Type B pancreatic cell (in vitro differentiated cells): ENCODE data around the gene FXYD7. TPM values are rescaled to one million over a fixed set of nuclear protein-coding genes. Genes with fewer than 3 reads are reported as not detected.

Experiments used
- DNase-seq: peaks from one replicate; pipeline ENCODE4 v3.0.0; 2021; ENCODE audit warnings: mixed read lengths; ENCODE audit not compliant: unreplicated experiment; ENCODE audit errors: extremely low spot score
- H3K27ac Mint-ChIP-seq: 2 replicates; pipeline ENCODE4 v1.8.0; 2021; ENCODE audit warnings: mild to moderate bottlenecking, mixed read lengths
- H3K27me3 Mint-ChIP-seq: 2 replicates; pipeline ENCODE4 v1.8.0; 2021; ENCODE audit warnings: mixed read lengths
- H3K36me3 Mint-ChIP-seq: 2 replicates; pipeline ENCODE4 v1.8.0; 2021; ENCODE audit warnings: mixed read lengths
- H3K4me1 Mint-ChIP-seq: one replicate; pipeline ENCODE4 v1.8.0; 2021; ENCODE audit warnings: mixed read lengths; ENCODE audit not compliant: unreplicated experiment
- H3K4me3 Mint-ChIP-seq: 2 replicates; pipeline ENCODE4 v1.8.0; 2021; ENCODE audit warnings: mild to moderate bottlenecking, mixed read lengths
- H3K9me3 Mint-ChIP-seq: 2 replicates; pipeline ENCODE4 v1.8.0; 2021; ENCODE audit warnings: mixed read lengths
- total RNA-seq: library from RNA; stranded (reverse); gene quantifications from 2 replicates; pipeline ENCODE4 v1.2.1, GENCODE V29; 2021; ENCODE audit warnings: low replicate concordance
- TF ChIP-seq, protein P1 (sequence below): fragments of 200-600 bp; sonication (generic); conservative IDR thresholded peaks from 2 replicates; pipeline ENCODE4 v1.5.0; 2021; ENCODE audit warnings: antibody characterized with exemption, mild to moderate bottlenecking

Gene FXYD7
- total RNA-seq, 1 donor from 2014 or later, result 1.5 TPM

GRCh38 chr19:35159606-35160005, 16.6 kb downstream of the FXYD7 start:
- Mint-ChIP-seq H3K36me3 (peaks cover 7% of the 10 kb centered on the region), H3K9me3 (peaks cover 11% of the 10 kb centered on the region), H3K27me3 (peaks cover 49% of the 10 kb centered on the region), H3K4me3 (no peak overlapping the region), H3K4me1 (peaks cover 5% of the 10 kb centered on the region), H3K27ac (no peak overlapping the region)
- no peak for DNase-seq
- TF ChIP-seq, protein P1, sequence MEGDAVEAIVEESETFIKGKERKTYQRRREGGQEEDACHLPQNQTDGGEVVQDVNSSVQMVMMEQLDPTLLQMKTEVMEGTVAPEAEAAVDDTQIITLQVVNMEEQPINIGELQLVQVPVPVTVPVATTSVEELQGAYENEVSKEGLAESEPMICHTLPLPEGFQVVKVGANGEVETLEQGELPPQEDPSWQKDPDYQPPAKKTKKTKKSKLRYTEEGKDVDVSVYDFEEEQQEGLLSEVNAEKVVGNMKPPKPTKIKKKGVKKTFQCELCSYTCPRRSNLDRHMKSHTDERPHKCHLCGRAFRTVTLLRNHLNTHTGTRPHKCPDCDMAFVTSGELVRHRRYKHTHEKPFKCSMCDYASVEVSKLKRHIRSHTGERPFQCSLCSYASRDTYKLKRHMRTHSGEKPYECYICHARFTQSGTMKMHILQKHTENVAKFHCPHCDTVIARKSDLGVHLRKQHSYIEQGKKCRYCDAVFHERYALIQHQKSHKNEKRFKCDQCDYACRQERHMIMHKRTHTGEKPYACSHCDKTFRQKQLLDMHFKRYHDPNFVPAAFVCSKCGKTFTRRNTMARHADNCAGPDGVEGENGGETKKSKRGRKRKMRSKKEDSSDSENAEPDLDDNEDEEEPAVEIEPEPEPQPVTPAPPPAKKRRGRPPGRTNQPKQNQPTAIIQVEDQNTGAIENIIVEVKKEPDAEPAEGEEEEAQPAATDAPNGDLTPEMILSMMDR, result no peak

- H3K4me1 Mint-ChIP-seq, result no peaks in the 10 kb centered on the region
- no peak overlapping the region for H3K4me3 Mint-ChIP-seq
- TF ChIP-seq, protein P1, result no peak
- H3K27ac Mint-ChIP-seq, result no peak overlapping the region
- peaks cover 37% of the 10 kb centered on the region for H3K27me3 Mint-ChIP-seq
- H3K36me3 Mint-ChIP-seq, result peaks cover 7% of the 10 kb centered on the region
- H3K9me3 Mint-ChIP-seq, result peaks cover 11% of the 10 kb centered on the region
- DNase-seq, result no peak
These were observed 17.8 kb downstream of the FXYD7 start for GRCh38 chr19:35160629-35161433.

- Mint-ChIP-seq H3K27ac (no peak overlapping the region), H3K36me3 (peaks cover 8% of the 10 kb centered on the region), H3K4me1 (no peaks in the 10 kb centered on the region), H3K4me3 (no peak overlapping the region), H3K27me3 (peaks cover 31% of the 10 kb centered on the region), H3K9me3 (peaks cover 13% of the 10 kb centered on the region)
- TF ChIP-seq, protein P1, result no peak
- DNase-seq, result no peak
These were observed 18.3 kb downstream of the FXYD7 start for GRCh38 chr19:35161434-35161743.

GRCh38 chr19:35162471-35163326, 19.6 kb downstream of the FXYD7 start:
- H3K36me3 Mint-ChIP-seq, result peaks cover 12% of the 10 kb centered on the region
- peak overlapping the region; percentile 70 for H3K27ac Mint-ChIP-seq
- H3K4me1 Mint-ChIP-seq, result peaks cover 6% of the 10 kb centered on the region
- no peak overlapping the region for H3K4me3 Mint-ChIP-seq
- no peak for DNase-seq
- TF ChIP-seq, protein P1, result no peak
- peaks cover 16% of the 10 kb centered on the region for H3K9me3 Mint-ChIP-seq
- H3K27me3 Mint-ChIP-seq, result peaks cover 18% of the 10 kb centered on the region

- H3K4me1 Mint-ChIP-seq, result peaks cover 6% of the 10 kb centered on the region
- TF ChIP-seq, protein P1, result no peak
- DNase-seq, result no peak
- peaks cover 12% of the 10 kb centered on the region for H3K36me3 Mint-ChIP-seq
- peaks cover 1% of the 10 kb centered on the region for H3K27me3 Mint-ChIP-seq
- H3K9me3 Mint-ChIP-seq, result peaks cover 16% of the 10 kb centered on the region
- peak overlapping the region; percentile 93 for H3K27ac Mint-ChIP-seq
- peak overlapping the region; percentile 77 for H3K4me3 Mint-ChIP-seq
These were observed 21.4 kb downstream of the FXYD7 start for GRCh38 chr19:35164418-35164817.
